Activated naive CD4-positive, alpha-beta T cell treated with anti-CD3 and anti-CD28 coated beads, Interleukin-2, amount 50 U/mL, for 24 hours (primary cell): Measurements from ENCODE around the gene MYO19.

Experiments
- H3K27ac Mint-ChIP-seq: one replicate; pipeline ENCODE4 v1.8.0; 2021; ENCODE audit warnings: mild to moderate bottlenecking, mixed read lengths
- H3K27me3 Mint-ChIP-seq: one replicate; pipeline ENCODE4 v1.8.0; 2021; ENCODE audit warnings: mixed read lengths
- H3K36me3 Mint-ChIP-seq: one replicate; pipeline ENCODE4 v1.8.0; 2021; ENCODE audit warnings: mixed read lengths
- H3K4me1 Mint-ChIP-seq: one replicate; pipeline ENCODE4 v1.8.0; 2021; ENCODE audit warnings: mixed read lengths
- H3K4me3 Mint-ChIP-seq: one replicate; pipeline ENCODE4 v1.8.0; 2021; ENCODE audit warnings: mild to moderate bottlenecking, mixed read lengths
- H3K9me3 Mint-ChIP-seq: one replicate; pipeline ENCODE4 v1.8.0; 2021; ENCODE audit warnings: mixed read lengths

MYO19 gene, protein sequence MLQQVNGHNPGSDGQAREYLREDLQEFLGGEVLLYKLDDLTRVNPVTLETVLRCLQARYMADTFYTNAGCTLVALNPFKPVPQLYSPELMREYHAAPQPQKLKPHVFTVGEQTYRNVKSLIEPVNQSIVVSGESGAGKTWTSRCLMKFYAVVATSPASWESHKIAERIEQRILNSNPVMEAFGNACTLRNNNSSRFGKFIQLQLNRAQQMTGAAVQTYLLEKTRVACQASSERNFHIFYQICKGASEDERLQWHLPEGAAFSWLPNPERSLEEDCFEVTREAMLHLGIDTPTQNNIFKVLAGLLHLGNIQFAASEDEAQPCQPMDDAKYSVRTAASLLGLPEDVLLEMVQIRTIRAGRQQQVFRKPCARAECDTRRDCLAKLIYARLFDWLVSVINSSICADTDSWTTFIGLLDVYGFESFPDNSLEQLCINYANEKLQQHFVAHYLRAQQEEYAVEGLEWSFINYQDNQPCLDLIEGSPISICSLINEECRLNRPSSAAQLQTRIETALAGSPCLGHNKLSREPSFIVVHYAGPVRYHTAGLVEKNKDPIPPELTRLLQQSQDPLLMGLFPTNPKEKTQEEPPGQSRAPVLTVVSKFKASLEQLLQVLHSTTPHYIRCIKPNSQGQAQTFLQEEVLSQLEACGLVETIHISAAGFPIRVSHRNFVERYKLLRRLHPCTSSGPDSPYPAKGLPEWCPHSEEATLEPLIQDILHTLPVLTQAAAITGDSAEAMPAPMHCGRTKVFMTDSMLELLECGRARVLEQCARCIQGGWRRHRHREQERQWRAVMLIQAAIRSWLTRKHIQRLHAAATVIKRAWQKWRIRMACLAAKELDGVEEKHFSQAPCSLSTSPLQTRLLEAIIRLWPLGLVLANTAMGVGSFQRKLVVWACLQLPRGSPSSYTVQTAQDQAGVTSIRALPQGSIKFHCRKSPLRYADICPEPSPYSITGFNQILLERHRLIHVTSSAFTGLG

DNA sequence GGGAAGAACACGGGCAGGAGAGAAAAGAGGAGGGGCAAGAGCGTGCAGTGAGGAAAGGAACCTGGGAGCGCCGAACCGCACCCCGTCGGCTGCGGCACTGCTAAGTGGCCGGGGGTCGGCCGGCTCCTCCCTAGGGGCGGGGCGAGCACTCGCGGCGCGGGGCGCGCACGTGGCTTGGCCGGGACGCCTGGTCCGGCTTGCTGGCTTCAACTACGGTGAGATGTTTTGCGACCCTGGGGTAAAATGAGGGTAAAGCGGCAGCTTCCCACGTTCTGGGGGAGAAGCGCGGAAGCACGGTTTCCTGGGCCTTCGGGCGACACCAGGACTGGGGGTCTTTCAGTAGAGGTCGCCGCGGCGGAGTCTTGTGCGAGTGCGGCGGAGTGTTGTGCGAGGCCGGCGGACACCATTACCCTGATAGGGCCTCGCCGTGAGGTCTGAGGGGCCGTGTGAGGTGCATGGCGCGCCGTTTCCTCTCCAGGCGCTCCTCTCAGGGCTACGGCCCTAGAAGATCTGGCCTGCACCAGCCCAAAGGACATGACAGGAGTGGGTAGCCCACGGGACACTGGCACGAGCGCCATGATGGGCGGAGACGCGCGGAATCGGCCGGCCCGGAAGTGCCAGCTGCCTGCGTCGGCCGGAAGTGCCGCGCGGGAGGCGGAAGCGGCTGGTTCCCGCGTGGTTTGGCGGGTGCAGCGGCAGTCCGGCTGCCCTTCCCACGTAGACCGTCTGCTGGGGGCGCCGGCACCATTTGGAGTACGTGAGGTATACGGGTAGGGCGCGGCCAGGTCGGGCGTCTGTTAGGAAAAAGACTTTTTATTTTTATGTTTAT, at the start of gene MYO19, which contains the start of gene PIGW:
TSS of gene MYO19 (minus strand) at position 29 of the 829 bp plus-strand sequence. CDS start 2,330 bp downstream, outside the sequence.
TSS of gene PIGW (plus strand) at position 148 of the 829 bp plus-strand sequence. CDS start 2,115 bp downstream, outside the sequence.
- H3K36me3 Mint-ChIP-seq, result peaks cover 12% of the 10 kb centered on the region
- H3K27me3 Mint-ChIP-seq, result no peaks in the 10 kb centered on the region
- H3K27ac Mint-ChIP-seq, result peak within 1 kb of the TSS; percentile 99
- H3K9me3 Mint-ChIP-seq, result no peaks in the 10 kb centered on the region
- peak within 1 kb of the TSS; percentile 97 for H3K4me3 Mint-ChIP-seq
- H3K4me1 Mint-ChIP-seq, result peaks cover 29% of the 10 kb centered on the region

DNA sequence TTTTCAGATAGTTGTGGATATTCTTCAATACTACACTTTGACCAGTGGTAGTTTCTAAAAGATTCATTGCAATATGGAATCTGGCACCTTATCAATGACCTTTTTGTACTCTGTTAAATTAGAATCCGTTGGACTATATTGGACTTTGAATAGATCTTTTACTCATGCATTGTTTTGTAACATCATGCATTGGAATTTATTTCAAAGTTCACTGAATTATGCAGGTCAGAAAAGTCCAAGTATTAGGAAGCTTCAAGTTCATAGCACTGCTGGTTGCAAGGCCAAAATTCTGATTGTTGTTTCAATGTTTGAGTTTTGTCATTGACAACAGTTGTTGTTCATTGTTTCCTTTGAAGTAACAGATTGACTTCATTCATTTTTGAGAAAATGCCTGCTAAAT, 49.1 kb upstream of the MYO19 start:
- H3K9me3 Mint-ChIP-seq, result no peaks in the 10 kb centered on the region
- H3K27ac Mint-ChIP-seq, result no peak overlapping the region
- H3K27me3 Mint-ChIP-seq, result no peaks in the 10 kb centered on the region
- H3K36me3 Mint-ChIP-seq, result peaks cover 13% of the 10 kb centered on the region
- H3K4me1 Mint-ChIP-seq, result peaks cover 5% of the 10 kb centered on the region
- no peak overlapping the region for H3K4me3 Mint-ChIP-seq

DNA sequence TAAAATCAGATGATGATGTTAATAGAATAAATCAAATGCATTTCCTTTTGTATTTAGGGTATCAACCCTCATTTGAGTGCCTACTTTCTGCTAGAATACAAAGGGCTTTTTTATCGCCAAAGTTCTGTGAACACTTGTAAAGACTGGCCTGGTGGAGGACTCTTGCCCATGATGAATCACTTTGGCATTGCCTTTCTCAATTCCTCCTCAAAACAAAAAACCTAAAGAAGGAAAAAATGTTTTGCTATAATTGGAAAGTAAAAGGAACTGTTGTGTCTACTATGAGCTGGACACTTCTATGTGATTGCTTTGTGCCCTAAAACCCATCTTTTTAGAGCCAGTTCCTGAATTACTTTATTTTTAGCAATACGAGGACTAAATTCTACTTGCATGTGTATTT, 44.0 kb upstream of the MYO19 start:
- Mint-ChIP-seq H3K4me3 (no peak overlapping the region), H3K9me3 (no peaks in the 10 kb centered on the region), H3K4me1 (peaks cover 12% of the 10 kb centered on the region), H3K36me3 (peaks cover 12% of the 10 kb centered on the region), H3K27ac (no peak overlapping the region), H3K27me3 (no peaks in the 10 kb centered on the region)

DNA sequence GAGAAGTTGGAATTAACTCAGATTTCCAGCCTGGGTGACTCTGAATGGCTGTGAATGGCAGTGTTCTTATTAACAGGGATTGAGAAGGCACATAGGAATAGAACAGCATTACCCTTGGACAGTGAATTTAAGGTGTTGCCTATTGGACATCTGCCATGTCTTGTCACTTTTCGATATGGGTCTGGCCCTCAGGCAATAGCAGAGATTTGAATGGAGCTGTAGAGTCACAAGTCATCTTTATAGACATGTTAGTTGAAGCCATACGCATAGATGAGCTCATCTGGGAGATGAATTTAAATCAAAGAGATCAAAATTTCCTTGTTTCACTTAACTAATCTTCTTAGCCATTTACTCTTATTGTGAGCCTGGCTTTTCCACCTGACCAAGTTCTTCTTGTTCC, 42.1 kb upstream of the MYO19 start:
- Mint-ChIP-seq H3K27ac (peak overlapping the region; percentile 68), H3K36me3 (peaks cover 15% of the 10 kb centered on the region)

DNA sequence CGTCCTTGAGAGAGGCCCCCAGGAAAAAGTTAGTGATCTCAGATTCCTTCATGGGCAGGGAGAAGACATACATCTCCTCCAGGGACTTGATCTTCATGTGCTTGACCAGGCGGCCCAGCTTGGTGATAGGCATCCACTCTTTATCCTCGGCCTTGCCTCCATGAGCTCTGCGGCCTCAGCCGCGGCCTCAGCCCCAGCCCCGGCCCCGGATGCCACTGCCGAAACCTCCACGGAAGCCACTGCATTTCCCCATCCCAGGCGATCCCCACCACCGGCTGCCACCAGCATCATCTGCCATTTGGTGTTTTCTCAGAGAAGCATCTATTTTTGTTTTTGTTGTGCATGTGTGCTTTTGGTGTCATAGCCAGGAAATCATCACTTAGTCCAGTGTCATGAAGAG, 40.4 kb upstream of the MYO19 start:
- H3K9me3 Mint-ChIP-seq, result no peaks in the 10 kb centered on the region
- H3K4me1 Mint-ChIP-seq, result peaks cover 25% of the 10 kb centered on the region
- H3K27ac Mint-ChIP-seq, result no peak overlapping the region

More for the DNA sequence above, 42.1 kb upstream of the MYO19 start:
- no peaks in the 10 kb centered on the region for H3K27me3 Mint-ChIP-seq
- H3K4me1 Mint-ChIP-seq, result peaks cover 25% of the 10 kb centered on the region
- no peaks in the 10 kb centered on the region for H3K9me3 Mint-ChIP-seq
- H3K4me3 Mint-ChIP-seq, result no peak overlapping the region

DNA sequence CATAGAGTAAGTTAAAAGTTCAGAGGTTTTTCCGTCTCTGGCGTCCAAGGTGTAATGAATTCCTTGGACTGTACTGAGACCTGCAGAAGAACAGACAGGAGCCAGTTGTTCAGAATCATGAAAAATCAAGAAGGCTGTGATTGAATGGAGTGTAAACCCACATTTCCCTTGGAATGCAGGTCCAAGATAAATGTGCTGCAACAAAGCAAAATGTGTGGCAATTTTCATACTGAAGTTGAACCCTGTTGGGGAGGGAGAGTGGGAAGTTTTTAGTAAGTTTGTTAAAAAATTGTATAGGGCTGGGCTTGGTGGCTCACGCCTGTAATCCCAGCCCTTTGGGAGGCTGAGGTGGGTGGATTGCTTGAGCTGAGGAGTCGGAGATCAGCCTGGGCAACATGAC, 31.4 kb upstream of the MYO19 start:
- H3K36me3 Mint-ChIP-seq, result peaks cover 10% of the 10 kb centered on the region

More for the DNA sequence above, 40.4 kb upstream of the MYO19 start:
- no peaks in the 10 kb centered on the region for H3K27me3 Mint-ChIP-seq
- H3K36me3 Mint-ChIP-seq, result peaks cover 13% of the 10 kb centered on the region
- no peak overlapping the region for H3K4me3 Mint-ChIP-seq

DNA sequence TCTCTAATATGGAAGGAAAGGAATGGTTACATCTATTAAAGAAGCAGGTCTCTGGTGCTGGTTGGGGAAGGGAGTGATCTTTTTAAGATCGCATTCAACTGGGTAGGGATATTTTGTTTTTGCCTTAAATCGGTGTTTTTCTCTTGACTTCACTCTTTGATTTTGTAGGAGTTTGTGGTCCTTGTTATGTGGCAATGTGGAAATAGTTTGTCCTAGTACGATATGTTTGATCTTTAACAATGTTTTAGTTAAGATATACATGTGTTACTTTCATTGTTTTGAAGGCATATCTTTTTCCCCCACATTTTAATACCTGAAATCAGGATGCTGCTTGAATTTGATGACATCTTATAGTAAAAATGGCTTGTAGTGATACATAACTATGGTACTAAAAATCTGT, 18.8 kb upstream of the MYO19 start:
- H3K27ac Mint-ChIP-seq, result peak overlapping the region; percentile 59
- H3K4me3 Mint-ChIP-seq, result peak overlapping the region; percentile 56
- no peaks in the 10 kb centered on the region for H3K9me3 Mint-ChIP-seq
- no peaks in the 10 kb centered on the region for H3K27me3 Mint-ChIP-seq
- peaks cover 13% of the 10 kb centered on the region for H3K36me3 Mint-ChIP-seq
- peaks cover 70% of the 10 kb centered on the region for H3K4me1 Mint-ChIP-seq

More for the DNA sequence above, 31.4 kb upstream of the MYO19 start:
- peaks cover 25% of the 10 kb centered on the region for H3K4me1 Mint-ChIP-seq
- no peaks in the 10 kb centered on the region for H3K27me3 Mint-ChIP-seq
- peak overlapping the region; percentile 72 for H3K27ac Mint-ChIP-seq
- H3K4me3 Mint-ChIP-seq, result no peak overlapping the region
- no peaks in the 10 kb centered on the region for H3K9me3 Mint-ChIP-seq

DNA sequence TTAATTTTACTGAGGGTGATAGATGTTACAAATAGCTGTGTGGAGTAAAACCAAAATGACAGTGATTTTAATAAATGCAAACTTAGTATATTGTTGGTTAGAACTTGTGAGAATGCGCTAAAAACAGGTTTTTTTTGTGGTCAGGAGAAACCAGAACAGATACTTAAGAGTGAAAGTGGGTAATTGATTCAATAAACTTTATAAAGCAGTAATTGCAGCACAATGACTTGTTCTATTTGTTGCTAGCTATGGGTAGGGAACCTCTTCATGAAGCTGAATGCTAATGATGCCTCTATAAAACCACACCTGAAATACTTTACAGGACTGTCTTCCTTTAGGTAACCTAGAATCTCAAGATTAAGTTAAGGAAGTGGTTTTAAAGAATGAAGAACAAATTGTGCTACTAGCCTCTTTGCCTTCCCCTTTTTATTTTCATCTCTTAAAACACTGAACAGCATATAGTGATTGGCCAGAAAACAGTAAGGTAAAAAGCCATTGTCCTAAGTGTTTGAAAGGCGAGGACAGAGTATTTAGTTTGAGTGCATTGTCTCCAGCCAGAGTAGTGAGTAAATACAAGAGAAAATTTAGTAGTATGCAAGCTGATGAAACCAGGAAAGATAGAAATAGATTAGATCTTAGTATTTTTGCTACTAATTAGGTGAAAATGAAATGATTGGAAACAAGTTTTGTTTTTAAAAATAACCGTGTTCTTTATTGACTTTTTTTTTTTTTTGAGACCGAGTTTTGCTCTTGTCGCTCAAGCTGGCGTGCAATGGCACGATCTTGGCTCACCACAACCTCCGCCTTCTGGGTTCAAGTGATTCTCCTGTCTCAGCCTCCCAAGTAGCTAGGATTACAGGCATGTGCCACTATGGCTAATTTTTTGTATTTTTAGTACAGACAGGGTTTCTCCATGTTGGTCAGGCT, 16.1 kb upstream of the MYO19 start:
- Mint-ChIP-seq H3K36me3 (peaks cover 8% of the 10 kb centered on the region), H3K4me3 (peak overlapping the region; percentile 71), H3K4me1 (peaks cover 67% of the 10 kb centered on the region), H3K27me3 (no peaks in the 10 kb centered on the region), H3K9me3 (no peaks in the 10 kb centered on the region), H3K27ac (peak overlapping the region; percentile 95)

DNA sequence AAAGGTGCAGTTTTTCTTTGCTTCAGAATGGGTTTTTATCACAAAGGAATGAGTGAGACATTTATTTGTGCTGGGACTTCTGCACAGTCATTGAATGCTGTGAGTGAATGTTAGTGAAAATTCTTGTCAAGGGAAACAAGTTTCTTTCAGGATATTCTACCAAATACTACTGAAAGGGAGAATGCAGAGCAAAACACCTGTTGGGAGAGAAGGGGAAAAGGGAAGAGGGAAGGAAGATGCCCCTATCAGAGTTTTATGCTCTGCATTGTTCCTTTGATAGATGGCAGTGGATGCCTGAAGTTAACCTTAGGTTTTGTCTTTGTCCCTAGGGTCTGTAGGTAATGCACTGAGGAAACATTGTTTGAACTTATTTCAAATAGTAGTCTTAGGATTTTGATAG, 13.1 kb upstream of the MYO19 start:
- Mint-ChIP-seq H3K9me3 (no peaks in the 10 kb centered on the region), H3K27me3 (no peaks in the 10 kb centered on the region), H3K27ac (peak overlapping the region; percentile 86), H3K4me3 (peak overlapping the region; percentile 93), H3K36me3 (peaks cover 7% of the 10 kb centered on the region), H3K4me1 (peaks cover 52% of the 10 kb centered on the region)

DNA sequence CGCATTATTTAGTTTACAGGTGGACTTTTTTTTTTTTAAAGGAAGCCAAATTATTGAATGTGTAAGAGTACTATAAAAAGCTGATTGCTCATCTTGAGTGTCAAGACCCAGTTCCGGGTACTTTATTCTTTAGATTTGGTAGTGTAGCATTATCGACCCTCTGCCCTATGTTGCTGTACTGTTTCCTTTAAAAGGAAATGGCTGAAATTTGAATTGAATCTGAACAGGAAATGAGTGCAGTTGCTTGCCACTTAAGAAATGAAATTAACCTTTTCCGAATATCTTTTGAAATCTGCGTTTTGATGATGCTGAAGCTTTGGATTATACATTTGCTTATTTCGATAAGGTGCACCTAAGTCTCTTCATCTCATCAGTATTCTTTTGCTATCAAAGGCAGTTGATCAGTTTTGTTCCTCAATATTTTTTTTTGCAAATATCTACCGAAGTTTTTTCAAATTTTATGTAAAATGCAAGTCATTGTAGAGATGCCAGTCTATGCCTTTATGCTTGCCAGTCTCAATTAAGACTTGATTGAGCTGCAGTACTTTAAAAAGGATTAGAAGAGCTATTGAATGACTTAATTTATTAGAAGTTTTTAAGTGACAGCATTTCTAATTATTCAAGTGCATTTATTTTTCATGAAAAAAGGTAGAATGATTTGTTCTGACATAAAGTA, 11.9 kb upstream of the MYO19 start:
- Mint-ChIP-seq H3K27ac (peak overlapping the region; percentile 96), H3K27me3 (no peaks in the 10 kb centered on the region), H3K36me3 (peaks cover 7% of the 10 kb centered on the region), H3K4me1 (peaks cover 40% of the 10 kb centered on the region), H3K9me3 (no peaks in the 10 kb centered on the region), H3K4me3 (peak overlapping the region; percentile 93)

DNA sequence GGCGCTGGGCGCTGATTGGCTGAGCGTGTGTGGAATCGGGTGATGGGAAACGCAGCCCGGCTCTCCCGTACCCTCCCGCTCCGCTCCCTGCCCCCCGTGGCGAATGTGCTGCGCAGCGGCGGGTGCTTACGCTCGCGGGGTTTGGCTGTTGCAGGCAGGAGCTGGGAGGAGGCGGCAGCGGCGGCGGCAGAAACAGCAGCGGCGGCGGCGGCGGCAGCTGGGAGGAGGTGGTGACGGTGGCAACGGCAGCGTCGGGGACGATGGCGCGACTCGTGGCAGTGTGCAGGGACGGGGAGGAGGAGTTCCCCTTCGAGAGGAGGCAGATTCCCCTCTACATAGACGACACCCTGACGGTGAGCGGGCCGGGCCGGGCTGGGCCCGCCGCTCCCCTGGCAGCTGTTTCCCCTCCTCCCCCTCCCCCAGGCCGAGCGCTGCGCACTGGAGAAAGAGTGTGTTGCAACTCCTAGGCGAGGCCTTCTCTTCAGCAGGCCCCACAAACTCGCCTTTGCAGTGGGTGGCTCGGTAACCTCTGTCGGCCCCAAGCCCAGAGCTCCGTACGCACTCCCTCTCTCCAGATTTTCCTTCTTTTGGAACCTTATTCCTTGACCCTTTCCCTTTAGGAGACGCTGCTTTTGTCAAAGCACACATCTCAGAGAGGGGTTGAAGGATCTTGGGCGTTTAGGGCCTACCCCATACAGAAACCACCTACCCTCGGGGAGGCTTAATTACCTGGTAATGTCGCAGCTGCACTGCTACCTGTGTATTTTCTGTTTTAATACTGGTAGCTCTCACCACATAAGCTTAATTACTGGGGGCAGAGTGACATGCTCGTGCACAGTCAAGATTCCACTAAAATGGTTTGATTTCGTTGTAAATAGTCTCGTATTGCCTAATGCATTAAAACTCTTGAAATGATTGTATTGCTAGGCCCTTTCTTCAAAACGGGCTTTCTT, 11.1 kb upstream of the MYO19 start:
- Mint-ChIP-seq H3K4me1 (peaks cover 34% of the 10 kb centered on the region), H3K27me3 (no peaks in the 10 kb centered on the region), H3K36me3 (peaks cover 7% of the 10 kb centered on the region), H3K9me3 (no peaks in the 10 kb centered on the region), H3K4me3 (peak overlapping the region; percentile 93), H3K27ac (peak overlapping the region; percentile 96)

DNA sequence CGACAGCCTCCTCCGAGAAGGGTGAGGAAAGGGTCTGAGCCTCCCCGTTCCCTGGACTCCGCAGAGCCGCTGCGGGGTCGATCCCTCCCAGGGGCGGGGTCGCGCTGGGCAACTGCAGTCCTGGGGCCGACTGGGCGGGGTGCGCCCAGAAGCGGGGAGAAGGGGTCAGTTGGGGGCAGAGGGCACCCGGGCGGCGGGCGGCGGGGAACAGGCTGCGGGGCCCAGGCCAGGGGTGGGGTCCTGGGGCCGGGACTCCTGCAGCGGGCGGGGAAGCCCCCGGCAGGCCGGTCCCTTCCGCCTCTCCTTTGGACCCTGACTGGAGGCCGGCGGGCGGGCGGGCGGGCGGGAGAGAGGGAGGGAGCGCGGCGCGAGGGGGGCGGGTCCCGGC, 10.4 kb upstream of the MYO19 start:
- H3K27me3 Mint-ChIP-seq, result no peaks in the 10 kb centered on the region
- H3K36me3 Mint-ChIP-seq, result peaks cover 3% of the 10 kb centered on the region
- H3K27ac Mint-ChIP-seq, result peak overlapping the region; percentile 97
- H3K4me3 Mint-ChIP-seq, result peak overlapping the region; percentile 93
- no peaks in the 10 kb centered on the region for H3K9me3 Mint-ChIP-seq
- H3K4me1 Mint-ChIP-seq, result peaks cover 28% of the 10 kb centered on the region
